ENCODE data around the gene F11.

DNA sequence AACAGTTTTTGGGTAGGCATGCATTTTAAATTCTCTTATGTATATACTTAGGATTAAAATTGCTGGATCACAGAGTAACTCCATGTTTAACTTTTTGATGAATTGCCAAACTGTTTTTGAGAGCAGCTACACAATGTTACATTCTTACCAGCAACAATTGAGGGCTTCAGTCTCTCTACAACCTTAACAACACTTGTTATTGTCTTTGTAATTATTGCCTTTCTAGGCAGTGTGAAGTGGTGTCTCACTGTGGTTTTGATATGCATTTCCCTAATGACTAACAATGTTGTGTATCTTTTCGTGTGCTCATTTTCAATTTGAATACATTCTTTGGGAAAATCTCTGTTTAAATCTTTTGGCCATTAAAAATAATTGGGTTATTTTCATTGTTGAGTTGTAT lies 17.3 kb upstream of the F11 start:
- TF ChIP-seq, protein P1, sequence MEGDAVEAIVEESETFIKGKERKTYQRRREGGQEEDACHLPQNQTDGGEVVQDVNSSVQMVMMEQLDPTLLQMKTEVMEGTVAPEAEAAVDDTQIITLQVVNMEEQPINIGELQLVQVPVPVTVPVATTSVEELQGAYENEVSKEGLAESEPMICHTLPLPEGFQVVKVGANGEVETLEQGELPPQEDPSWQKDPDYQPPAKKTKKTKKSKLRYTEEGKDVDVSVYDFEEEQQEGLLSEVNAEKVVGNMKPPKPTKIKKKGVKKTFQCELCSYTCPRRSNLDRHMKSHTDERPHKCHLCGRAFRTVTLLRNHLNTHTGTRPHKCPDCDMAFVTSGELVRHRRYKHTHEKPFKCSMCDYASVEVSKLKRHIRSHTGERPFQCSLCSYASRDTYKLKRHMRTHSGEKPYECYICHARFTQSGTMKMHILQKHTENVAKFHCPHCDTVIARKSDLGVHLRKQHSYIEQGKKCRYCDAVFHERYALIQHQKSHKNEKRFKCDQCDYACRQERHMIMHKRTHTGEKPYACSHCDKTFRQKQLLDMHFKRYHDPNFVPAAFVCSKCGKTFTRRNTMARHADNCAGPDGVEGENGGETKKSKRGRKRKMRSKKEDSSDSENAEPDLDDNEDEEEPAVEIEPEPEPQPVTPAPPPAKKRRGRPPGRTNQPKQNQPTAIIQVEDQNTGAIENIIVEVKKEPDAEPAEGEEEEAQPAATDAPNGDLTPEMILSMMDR (conservative IDR thresholded peaks at IDR 0.05; ENCODE audit: low read depth in 2 of 2) = no peak
- TF ChIP-seq, protein P2, sequence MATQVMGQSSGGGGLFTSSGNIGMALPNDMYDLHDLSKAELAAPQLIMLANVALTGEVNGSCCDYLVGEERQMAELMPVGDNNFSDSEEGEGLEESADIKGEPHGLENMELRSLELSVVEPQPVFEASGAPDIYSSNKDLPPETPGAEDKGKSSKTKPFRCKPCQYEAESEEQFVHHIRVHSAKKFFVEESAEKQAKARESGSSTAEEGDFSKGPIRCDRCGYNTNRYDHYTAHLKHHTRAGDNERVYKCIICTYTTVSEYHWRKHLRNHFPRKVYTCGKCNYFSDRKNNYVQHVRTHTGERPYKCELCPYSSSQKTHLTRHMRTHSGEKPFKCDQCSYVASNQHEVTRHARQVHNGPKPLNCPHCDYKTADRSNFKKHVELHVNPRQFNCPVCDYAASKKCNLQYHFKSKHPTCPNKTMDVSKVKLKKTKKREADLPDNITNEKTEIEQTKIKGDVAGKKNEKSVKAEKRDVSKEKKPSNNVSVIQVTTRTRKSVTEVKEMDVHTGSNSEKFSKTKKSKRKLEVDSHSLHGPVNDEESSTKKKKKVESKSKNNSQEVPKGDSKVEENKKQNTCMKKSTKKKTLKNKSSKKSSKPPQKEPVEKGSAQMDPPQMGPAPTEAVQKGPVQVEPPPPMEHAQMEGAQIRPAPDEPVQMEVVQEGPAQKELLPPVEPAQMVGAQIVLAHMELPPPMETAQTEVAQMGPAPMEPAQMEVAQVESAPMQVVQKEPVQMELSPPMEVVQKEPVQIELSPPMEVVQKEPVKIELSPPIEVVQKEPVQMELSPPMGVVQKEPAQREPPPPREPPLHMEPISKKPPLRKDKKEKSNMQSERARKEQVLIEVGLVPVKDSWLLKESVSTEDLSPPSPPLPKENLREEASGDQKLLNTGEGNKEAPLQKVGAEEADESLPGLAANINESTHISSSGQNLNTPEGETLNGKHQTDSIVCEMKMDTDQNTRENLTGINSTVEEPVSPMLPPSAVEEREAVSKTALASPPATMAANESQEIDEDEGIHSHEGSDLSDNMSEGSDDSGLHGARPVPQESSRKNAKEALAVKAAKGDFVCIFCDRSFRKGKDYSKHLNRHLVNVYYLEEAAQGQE (IDR thresholded peaks at IDR 0.05; ENCODE audit: unreplicated experiment) = no peak
- no peak for TF ChIP-seq EZH2phosphoT487 (IDR thresholded peaks at IDR 0.05; ENCODE audit: unreplicated experiment)
- peak; percentile 23; the same call in 1 of the 2 replicates for TF ChIP-seq CREB1 (CRISPR knock-in tag; IDR thresholded peaks at IDR 0.05; ENCODE audit: low read depth)
- TF ChIP-seq STAT1 (IDR thresholded peaks at IDR 0.05; ENCODE audit: unreplicated experiment) = no peak
- no peak for TF ChIP-seq POLR2AphosphoS5 (IDR thresholded peaks at IDR 0.05; ENCODE audit: low read depth)
- TF ChIP-seq EZH2 (IDR thresholded peaks at IDR 0.05; ENCODE audit: low read depth, unreplicated experiment) = no peak
- TF ChIP-seq, protein P3, sequence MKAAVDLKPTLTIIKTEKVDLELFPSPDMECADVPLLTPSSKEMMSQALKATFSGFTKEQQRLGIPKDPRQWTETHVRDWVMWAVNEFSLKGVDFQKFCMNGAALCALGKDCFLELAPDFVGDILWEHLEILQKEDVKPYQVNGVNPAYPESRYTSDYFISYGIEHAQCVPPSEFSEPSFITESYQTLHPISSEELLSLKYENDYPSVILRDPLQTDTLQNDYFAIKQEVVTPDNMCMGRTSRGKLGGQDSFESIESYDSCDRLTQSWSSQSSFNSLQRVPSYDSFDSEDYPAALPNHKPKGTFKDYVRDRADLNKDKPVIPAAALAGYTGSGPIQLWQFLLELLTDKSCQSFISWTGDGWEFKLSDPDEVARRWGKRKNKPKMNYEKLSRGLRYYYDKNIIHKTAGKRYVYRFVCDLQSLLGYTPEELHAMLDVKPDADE (IDR thresholded peaks at IDR 0.05) = no peak
- TF ChIP-seq JUNB (IDR thresholded peaks at IDR 0.05; ENCODE audit: unreplicated experiment) = no peak
- no peak for TF ChIP-seq ZNF331 (CRISPR knock-in tag; IDR thresholded peaks at IDR 0.05; ENCODE audit: low read depth)
- TF ChIP-seq ZNF114 (CRISPR knock-in tag; IDR thresholded peaks at IDR 0.05) = no peak

All from GM23338 (cell line).